Measurements from ENCODE around the gene CALN1.

DNA sequence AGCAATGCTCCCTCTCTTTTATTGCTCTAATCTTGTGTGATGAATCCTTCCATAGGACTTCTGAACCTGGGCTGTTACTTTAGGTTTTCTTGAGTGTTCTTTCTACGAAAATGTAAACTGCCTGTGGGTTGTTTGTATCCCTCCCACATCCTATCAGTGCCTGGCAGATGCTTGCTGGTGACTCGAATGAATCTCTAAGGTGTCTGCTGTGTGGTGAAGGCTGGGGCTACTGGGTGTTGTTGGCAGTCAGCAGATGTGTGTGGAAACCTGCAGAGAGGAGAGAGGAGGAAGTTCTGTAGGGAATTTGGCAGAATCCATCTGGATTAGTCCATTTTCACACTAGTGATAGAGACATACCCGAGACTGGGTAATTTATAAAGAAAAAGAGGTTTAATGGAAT is 639.4 kb downstream of the CALN1 start:
- TF ChIP-seq, protein P1, sequence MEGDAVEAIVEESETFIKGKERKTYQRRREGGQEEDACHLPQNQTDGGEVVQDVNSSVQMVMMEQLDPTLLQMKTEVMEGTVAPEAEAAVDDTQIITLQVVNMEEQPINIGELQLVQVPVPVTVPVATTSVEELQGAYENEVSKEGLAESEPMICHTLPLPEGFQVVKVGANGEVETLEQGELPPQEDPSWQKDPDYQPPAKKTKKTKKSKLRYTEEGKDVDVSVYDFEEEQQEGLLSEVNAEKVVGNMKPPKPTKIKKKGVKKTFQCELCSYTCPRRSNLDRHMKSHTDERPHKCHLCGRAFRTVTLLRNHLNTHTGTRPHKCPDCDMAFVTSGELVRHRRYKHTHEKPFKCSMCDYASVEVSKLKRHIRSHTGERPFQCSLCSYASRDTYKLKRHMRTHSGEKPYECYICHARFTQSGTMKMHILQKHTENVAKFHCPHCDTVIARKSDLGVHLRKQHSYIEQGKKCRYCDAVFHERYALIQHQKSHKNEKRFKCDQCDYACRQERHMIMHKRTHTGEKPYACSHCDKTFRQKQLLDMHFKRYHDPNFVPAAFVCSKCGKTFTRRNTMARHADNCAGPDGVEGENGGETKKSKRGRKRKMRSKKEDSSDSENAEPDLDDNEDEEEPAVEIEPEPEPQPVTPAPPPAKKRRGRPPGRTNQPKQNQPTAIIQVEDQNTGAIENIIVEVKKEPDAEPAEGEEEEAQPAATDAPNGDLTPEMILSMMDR (IDR thresholded peaks at IDR 0.05), result no peak
- no peak for TF ChIP-seq POLR2A (IDR thresholded peaks at IDR 0.05)

All from heart left ventricle (tissue), 13 donors.